ENCODE measurements around the gene INPP5D. TPM values are rescaled to one million over a fixed set of nuclear protein-coding genes. Genes with fewer than 3 reads are reported as not detected.

INPP5D gene
- total RNA-seq, 1 experiment from 2014 or later = 17.2 TPM

- CTCF ChIA-PET = no interaction called here
- ATAC-seq (no peak), DNase-seq (ENCODE audit: low spot score) (no peak)
- Mint-ChIP-seq H3K4me3 (no peak overlapping the region), H3K36me3 (peaks cover 40% of the 10 kb centered on the region), H3K27ac (no peak overlapping the region), H3K9me3 (peaks cover 6% of the 10 kb centered on the region), H3K4me1 (peaks cover 16% of the 10 kb centered on the region), H3K27me3 (ENCODE audit: low read depth) (peaks cover 3% of the 10 kb centered on the region; the same call in 1 of the 2 replicates)
- POLR2A ChIA-PET = interaction anchor here (0.7 kb wide), 1 partner anchor 27 kb away, joined by 5 read pairs; no protein-coding TSS in a partner anchor
- TF ChIP-seq, protein P1, sequence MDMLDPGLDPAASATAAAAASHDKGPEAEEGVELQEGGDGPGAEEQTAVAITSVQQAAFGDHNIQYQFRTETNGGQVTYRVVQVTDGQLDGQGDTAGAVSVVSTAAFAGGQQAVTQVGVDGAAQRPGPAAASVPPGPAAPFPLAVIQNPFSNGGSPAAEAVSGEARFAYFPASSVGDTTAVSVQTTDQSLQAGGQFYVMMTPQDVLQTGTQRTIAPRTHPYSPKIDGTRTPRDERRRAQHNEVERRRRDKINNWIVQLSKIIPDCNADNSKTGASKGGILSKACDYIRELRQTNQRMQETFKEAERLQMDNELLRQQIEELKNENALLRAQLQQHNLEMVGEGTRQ (CRISPR knock-in tag; IDR thresholded peaks at IDR 0.05) = no peak
- no peak for TF ChIP-seq PRDM15 (CRISPR knock-in tag; IDR thresholded peaks at IDR 0.05)
Observed at GRCh38 chr2:233173115-233173514, 113.0 kb downstream of the INPP5D start.

DNA sequence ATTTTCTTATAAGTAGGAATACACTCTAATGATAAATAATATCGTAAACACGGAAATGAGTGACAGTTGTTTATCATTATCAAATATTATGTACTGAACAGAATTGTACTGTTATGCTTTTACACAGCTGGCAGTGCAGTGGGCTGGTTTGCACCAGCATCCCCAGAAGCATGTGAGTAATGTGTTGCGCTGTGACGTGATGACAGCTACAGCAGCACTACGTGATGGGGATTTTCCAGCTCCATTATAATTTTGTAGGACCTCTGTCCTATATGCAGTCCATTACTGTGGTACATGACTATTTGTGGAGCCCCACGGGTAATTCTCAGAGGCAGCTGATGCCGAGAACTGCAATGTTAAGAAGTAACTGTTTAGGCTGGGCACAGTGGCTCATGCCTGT lies 114.0 kb downstream of the INPP5D start:
- peaks cover 6% of the 10 kb centered on the region for H3K4me1 Mint-ChIP-seq
- peaks cover 7% of the 10 kb centered on the region for H3K9me3 Mint-ChIP-seq
- no peak for TF ChIP-seq EMX1 (CRISPR knock-in tag; IDR thresholded peaks at IDR 0.05)
- TF ChIP-seq, protein P2, sequence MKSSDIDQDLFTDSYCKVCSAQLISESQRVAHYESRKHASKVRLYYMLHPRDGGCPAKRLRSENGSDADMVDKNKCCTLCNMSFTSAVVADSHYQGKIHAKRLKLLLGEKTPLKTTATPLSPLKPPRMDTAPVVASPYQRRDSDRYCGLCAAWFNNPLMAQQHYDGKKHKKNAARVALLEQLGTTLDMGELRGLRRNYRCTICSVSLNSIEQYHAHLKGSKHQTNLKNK (CRISPR knock-in tag; IDR thresholded peaks at IDR 0.05) = no peak
- no peak for TF ChIP-seq TCF7 (CRISPR knock-in tag; IDR thresholded peaks at IDR 0.05; ENCODE audit: low read depth)
- no peak for TF ChIP-seq GTF2I (CRISPR knock-in tag; conservative IDR thresholded peaks at IDR 0.05)
- TF ChIP-seq FOXK1 (CRISPR knock-in tag; IDR thresholded peaks at IDR 0.05) = no peak
- no peak for TF ChIP-seq ZBTB43 (CRISPR knock-in tag; IDR thresholded peaks at IDR 0.05)
- TF ChIP-seq, protein P3, sequence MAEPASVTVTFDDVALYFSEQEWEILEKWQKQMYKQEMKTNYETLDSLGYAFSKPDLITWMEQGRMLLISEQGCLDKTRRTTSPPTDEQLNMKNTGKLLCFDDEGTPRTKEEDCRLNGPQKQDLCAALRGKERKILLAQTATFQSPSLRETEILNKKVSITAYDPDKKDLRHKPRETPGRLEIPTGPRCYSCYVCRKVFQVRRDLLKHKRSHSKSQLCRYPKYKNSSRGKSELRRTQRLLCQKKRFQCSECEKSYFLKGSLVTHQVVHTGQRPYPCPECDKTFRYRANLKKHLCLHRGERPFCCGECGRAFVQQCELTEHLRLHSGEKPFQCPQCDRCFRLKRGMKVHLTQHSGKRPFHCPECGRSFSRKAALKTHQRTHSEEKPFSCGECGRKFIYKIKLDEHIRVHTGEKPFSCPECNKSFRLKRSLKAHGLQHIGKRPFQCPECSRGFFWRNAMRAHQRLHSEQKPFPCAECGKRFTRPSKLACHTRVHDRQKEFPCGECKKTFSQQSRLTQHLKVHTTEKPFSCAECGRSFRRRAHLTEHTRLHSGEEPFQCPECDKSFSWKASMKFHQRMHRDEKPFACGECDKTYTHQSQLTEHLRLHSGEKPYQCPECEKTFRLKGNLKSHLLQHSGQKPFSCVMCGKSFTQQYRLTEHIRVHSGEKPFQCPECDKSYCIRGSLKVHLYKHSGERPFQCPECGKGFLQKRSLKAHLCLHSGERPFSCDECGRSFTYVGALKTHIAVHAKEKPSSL (CRISPR knock-in tag; conservative IDR thresholded peaks at IDR 0.05) = no peak
- TF ChIP-seq JUN (CRISPR knock-in tag; IDR thresholded peaks at IDR 0.05) = no peak
- TF ChIP-seq, protein P4, sequence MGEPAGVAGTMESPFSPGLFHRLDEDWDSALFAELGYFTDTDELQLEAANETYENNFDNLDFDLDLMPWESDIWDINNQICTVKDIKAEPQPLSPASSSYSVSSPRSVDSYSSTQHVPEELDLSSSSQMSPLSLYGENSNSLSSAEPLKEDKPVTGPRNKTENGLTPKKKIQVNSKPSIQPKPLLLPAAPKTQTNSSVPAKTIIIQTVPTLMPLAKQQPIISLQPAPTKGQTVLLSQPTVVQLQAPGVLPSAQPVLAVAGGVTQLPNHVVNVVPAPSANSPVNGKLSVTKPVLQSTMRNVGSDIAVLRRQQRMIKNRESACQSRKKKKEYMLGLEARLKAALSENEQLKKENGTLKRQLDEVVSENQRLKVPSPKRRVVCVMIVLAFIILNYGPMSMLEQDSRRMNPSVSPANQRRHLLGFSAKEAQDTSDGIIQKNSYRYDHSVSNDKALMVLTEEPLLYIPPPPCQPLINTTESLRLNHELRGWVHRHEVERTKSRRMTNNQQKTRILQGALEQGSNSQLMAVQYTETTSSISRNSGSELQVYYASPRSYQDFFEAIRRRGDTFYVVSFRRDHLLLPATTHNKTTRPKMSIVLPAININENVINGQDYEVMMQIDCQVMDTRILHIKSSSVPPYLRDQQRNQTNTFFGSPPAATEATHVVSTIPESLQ (CRISPR knock-in tag; IDR thresholded peaks at IDR 0.05) = no peak
- TF ChIP-seq NR2C2 (CRISPR knock-in tag; IDR thresholded peaks at IDR 0.05) = no peak
- TF ChIP-seq, protein P5, sequence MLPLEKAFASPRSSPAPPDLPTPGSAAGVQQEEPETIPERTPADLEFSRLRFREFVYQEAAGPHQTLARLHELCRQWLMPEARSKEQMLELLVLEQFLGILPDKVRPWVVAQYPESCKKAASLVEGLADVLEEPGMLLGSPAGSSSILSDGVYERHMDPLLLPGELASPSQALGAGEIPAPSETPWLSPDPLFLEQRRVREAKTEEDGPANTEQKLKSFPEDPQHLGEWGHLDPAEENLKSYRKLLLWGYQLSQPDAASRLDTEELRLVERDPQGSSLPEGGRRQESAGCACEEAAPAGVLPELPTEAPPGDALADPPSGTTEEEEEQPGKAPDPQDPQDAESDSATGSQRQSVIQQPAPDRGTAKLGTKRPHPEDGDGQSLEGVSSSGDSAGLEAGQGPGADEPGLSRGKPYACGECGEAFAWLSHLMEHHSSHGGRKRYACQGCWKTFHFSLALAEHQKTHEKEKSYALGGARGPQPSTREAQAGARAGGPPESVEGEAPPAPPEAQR (CRISPR knock-in tag; IDR thresholded peaks at IDR 0.05) = no peak
- no peak for TF ChIP-seq GRHL2 (CRISPR knock-in tag; IDR thresholded peaks at IDR 0.05; ENCODE audit: insufficient replicate concordance, severe bottlenecking)
- TF ChIP-seq ZNF263 (CRISPR knock-in tag; IDR thresholded peaks at IDR 0.05; ENCODE audit: low read depth) = no peak
- TF ChIP-seq, protein P6, sequence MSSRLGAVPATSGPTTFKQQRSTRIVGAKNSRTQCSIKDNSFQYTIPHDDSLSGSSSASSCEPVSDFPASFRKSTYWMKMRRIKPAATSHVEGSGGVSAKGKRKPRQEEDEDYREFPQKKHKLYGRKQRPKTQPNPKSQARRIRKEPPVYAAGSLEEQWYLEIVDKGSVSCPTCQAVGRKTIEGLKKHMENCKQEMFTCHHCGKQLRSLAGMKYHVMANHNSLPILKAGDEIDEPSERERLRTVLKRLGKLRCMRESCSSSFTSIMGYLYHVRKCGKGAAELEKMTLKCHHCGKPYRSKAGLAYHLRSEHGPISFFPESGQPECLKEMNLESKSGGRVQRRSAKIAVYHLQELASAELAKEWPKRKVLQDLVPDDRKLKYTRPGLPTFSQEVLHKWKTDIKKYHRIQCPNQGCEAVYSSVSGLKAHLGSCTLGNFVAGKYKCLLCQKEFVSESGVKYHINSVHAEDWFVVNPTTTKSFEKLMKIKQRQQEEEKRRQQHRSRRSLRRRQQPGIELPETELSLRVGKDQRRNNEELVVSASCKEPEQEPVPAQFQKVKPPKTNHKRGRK (CRISPR knock-in tag; IDR thresholded peaks at IDR 0.05; ENCODE audit: borderline replicate concordance) = no peak
- ATAC-seq = no peak
- no peak for DNase-seq (ENCODE audit: low spot score)
- no peak overlapping the region for H3K27ac Mint-ChIP-seq
- POLR2A ChIA-PET = no interaction called here
- H3K27me3 Mint-ChIP-seq (ENCODE audit: low read depth) = peaks cover 3% of the 10 kb centered on the region; the same call in 1 of the 2 replicates
- no peak overlapping the region for H3K4me3 Mint-ChIP-seq
- H3K36me3 Mint-ChIP-seq = peaks cover 42% of the 10 kb centered on the region
- CTCF ChIA-PET = interaction anchor here (0.8 to 1.6 kb wide), 2 partner anchors 10 to 75 kb away, joined by 3 read pairs; no protein-coding TSS in a partner anchor

Measured in WTC11 (cell line).